HG03439 (cell line): ENCODE measurements around the gene TECPR2.

ENCODE experiments used
- ATAC-seq: cut with Tn5 transposase; IDR thresholded peaks from one replicate; pipeline ENCODE4 v1.9.1; 2021; ENCODE audit warnings: mild to moderate bottlenecking, moderate library complexity; ENCODE audit not compliant: unreplicated experiment

Gene TECPR2

GRCh38 chr14:102462391-102462790, 99.7 kb downstream of the TECPR2 start:
- no peak for ATAC-seq

- no peak for ATAC-seq
Measured at GRCh38 chr14:102464006-102464405, 101.3 kb downstream of the TECPR2 start.

- ATAC-seq = no peak
Measured at GRCh38 chr14:102464846-102465341, 102.2 kb downstream of the TECPR2 start.

- ATAC-seq = no peak
Measured at GRCh38 chr14:102469261-102469660, 106.5 kb downstream of the TECPR2 start.

- ATAC-seq = no peak
Measured at GRCh38 chr14:102471921-102472790, 109.4 kb downstream of the TECPR2 start.

GRCh38 chr14:102472791-102473150, 110.0 kb downstream of the TECPR2 start:
- ATAC-seq = no peak

GRCh38 chr14:102473559-102473958, 110.8 kb downstream of the TECPR2 start:
- no peak for ATAC-seq

GRCh38 chr14:102474934-102475333, 112.2 kb downstream of the TECPR2 start:
- no peak for ATAC-seq

GRCh38 chr14:102479107-102479506, 116.4 kb downstream of the TECPR2 start:
- no peak for ATAC-seq

GRCh38 chr14:102479777-102480176, 117.0 kb downstream of the TECPR2 start:
- ATAC-seq = no peak

GRCh38 chr14:102481371-102481770, 118.6 kb downstream of the TECPR2 start:
- no peak for ATAC-seq

GRCh38 chr14:102481791-102482238, 119.1 kb downstream of the TECPR2 start:
- no peak for ATAC-seq

- ATAC-seq = no peak
Measured at GRCh38 chr14:102484316-102484715, 121.6 kb downstream of the TECPR2 start.

- no peak for ATAC-seq
Measured at GRCh38 chr14:102485693-102486512, 123.2 kb downstream of the TECPR2 start.

- ATAC-seq = no peak
Measured at GRCh38 chr14:102486513-102487203, 123.9 kb downstream of the TECPR2 start.

GRCh38 chr14:102487204-102487577, 124.5 kb downstream of the TECPR2 start:
- ATAC-seq = no peak

- no peak for ATAC-seq
Measured at GRCh38 chr14:102490456-102490855, 127.7 kb downstream of the TECPR2 start.

- ATAC-seq = no peak
Measured at GRCh38 chr14:102491366-102491765, 128.6 kb downstream of the TECPR2 start.

- no peak for ATAC-seq
Measured at GRCh38 chr14:102491786-102492530, 129.2 kb downstream of the TECPR2 start.

GRCh38 chr14:102492531-102492910, 129.8 kb downstream of the TECPR2 start:
- no peak for ATAC-seq
